A549 (cell line): ENCODE results near the gene RELN. TPM values are rescaled to one million over a fixed set of nuclear protein-coding genes. Genes with fewer than 3 reads are reported as not detected.

Experiments used
- ATAC-seq, 2 experiments: fragments of 200-7000 bp in 1 of 2; fragments of >200 bp in 1 of 2; cut with Nextera tagmentation in 1 of 2; cut with Tn5 transposase in 1 of 2; 3 replicates each; pipeline versions ENCODE4 v1.8.0 to v1.9.1; 2018 to 2020; ENCODE audit warnings: mild to moderate bottlenecking in 1 of 2, moderate library complexity in 1 of 2
- CTCF ChIA-PET: fragments of 300-600 bp; sonication (Branson Sonifier 250); formaldehyde crosslinking; extraction: SDS; loops from one replicate; lab custom pipeline; 2021; ENCODE audit warnings: antibody characterized with exemption, inconsistent platforms; lab: Yijun Ruan, JAX
- POLR2A ChIA-PET: fragments of 350-600 bp; formaldehyde crosslinking; extraction: SDS; loops from one replicate; lab custom pipeline; 2021; ENCODE audit warnings: antibody characterized with exemption, inconsistent platforms; lab: Yijun Ruan, JAX
- DNase-seq, 2 experiments: peaks; one replicate each; pipeline versions ENCODE4 v3.0.0 to v3.0.0-alpha.2; 2011 to 2016; ENCODE audit warnings: low read depth in 1 of 2, low spot score in 1 of 2
- FAIRE-seq: peaks from 2 replicates; lab custom pipeline; 2011; peaks lifted over from hg19 to GRCh38; lab: Jason Lieb, UNC
- H3K27ac ChIP-seq, 2 experiments: fragments of >200 bp; sonication (Bioruptor Twin); formaldehyde crosslinking; 3 replicates each; pipeline ENCODE4 v1.5.1; 2016 to 2017
- H3K4me1 ChIP-seq: fragments of >200 bp; sonication (Bioruptor Twin); formaldehyde crosslinking; 3 replicates; pipeline ENCODE4 v1.6.1; 2016
- H3K4me2 ChIP-seq: fragments of >200 bp; sonication (Bioruptor Twin); formaldehyde crosslinking; 3 replicates; pipeline ENCODE4 v1.6.1; 2016
- H3K4me3 ChIP-seq: fragments of >200 bp; sonication (Bioruptor Twin); formaldehyde crosslinking; 3 replicates; pipeline ENCODE4 v1.5.1; 2016
- H3K9me3 ChIP-seq: fragments of >200 bp; sonication (Bioruptor Twin); formaldehyde crosslinking; 3 replicates; pipeline ENCODE4 v1.6.1; 2016
- BCL3 ChIP-seq: fragments of >200 bp; sonication (Bioruptor Twin); formaldehyde crosslinking; IDR thresholded peaks from 3 replicates; pipeline ENCODE4 v1.6.1; 2016
- BHLHE40 ChIP-seq: IDR thresholded peaks from 2 replicates; pipeline ENCODE4 v1.6.1; 2012; ENCODE audit warnings: low read depth, low read length, inconsistent platforms
- CBX2 ChIP-seq: fragments of 200-600 bp; sonication (generic); IDR thresholded peaks from 2 replicates; pipeline ENCODE4 v1.6.1; 2016; ENCODE audit warnings: low read depth, mild to moderate bottlenecking, borderline replicate concordance
- CBX8 ChIP-seq: fragments of 200-600 bp; sonication (generic); IDR thresholded peaks from 2 replicates; pipeline ENCODE4 v1.6.1; 2016
- CHD4 ChIP-seq: fragments of 200-600 bp; sonication (generic); IDR thresholded peaks from 2 replicates; pipeline ENCODE4 v1.6.1; 2016; ENCODE audit warnings: antibody characterized with exemption, mild to moderate bottlenecking, borderline replicate concordance
- EP300 ChIP-seq, 2 experiments: fragments of >200 bp; sonication (Bioruptor Twin); formaldehyde crosslinking; IDR thresholded peaks; 2 replicates in 1 of 2; 3 replicates in 1 of 2; pipeline ENCODE4 v1.6.1; 2016 to 2017
- FOSL2 ChIP-seq, 2 experiments: fragments of 450-650 bp in 1 of 2; fragments of >200 bp in 1 of 2; sonication (Bioruptor Twin) in 1 of 2; formaldehyde crosslinking; IDR thresholded peaks; 2 replicates each; pipeline versions ENCODE4 v1.5.0 to v1.6.1; 2016 to 2020; ENCODE audit warnings: mild to moderate bottlenecking in 1 of 2, moderate library complexity in 1 of 2
- FOXS1 ChIP-seq: fragments of 250-450 bp; sonication (Bioruptor Pico); IDR thresholded peaks from 2 replicates; pipeline ENCODE4 v1.5.0; 2020; ENCODE audit warnings: mild to moderate bottlenecking, moderate library complexity
- HDAC2 ChIP-seq: fragments of 200-600 bp; sonication (generic); IDR thresholded peaks from 2 replicates; pipeline ENCODE4 v1.6.1; 2016
- HES2 ChIP-seq: fragments of >200 bp; sonication (Bioruptor Twin); formaldehyde crosslinking; IDR thresholded peaks from 2 replicates; pipeline ENCODE4 v1.6.1; 2016
- HEYL ChIP-seq: fragments of 250-450 bp; sonication (Bioruptor Pico); IDR thresholded peaks from 2 replicates; pipeline ENCODE4 v1.8.0; 2021; ENCODE audit warnings: mild to moderate bottlenecking, moderate library complexity
- HOXA7 ChIP-seq: fragments of 250-450 bp; sonication (Bioruptor Pico); IDR thresholded peaks from 2 replicates; pipeline ENCODE4 v1.5.0; 2020; ENCODE audit warnings: mild to moderate bottlenecking, moderate library complexity
- JUNB ChIP-seq: fragments of >200 bp; sonication (Bioruptor Twin); formaldehyde crosslinking; IDR thresholded peaks from 2 replicates; pipeline ENCODE4 v1.6.1; 2016
- KDM1A ChIP-seq: fragments of 200-600 bp; sonication (generic); IDR thresholded peaks from 2 replicates; pipeline ENCODE4 v1.6.1; 2016; ENCODE audit warnings: low read depth, mild to moderate bottlenecking
- KDM5A ChIP-seq: fragments of 200-600 bp; sonication (generic); IDR thresholded peaks from 2 replicates; pipeline ENCODE4 v1.6.1; 2016; ENCODE audit warnings: antibody characterized with exemption, mild to moderate bottlenecking
- NFE2L2 ChIP-seq: fragments of 150-350 bp; conservative IDR thresholded peaks from 2 replicates; pipeline ENCODE4 v1.6.1; 2014; ENCODE audit warnings: low read length
- NR3C1 ChIP-seq: fragments of >200 bp; sonication (Bioruptor Twin); formaldehyde crosslinking; IDR thresholded peaks from 3 replicates; pipeline ENCODE4 v1.6.1; 2017
- RAD21 ChIP-seq, 2 experiments: fragments of >200 bp in 1 of 2; sonication (Bioruptor Twin) in 1 of 2; formaldehyde crosslinking in 1 of 2; IDR thresholded peaks in 1 of 2; conservative IDR thresholded peaks in 1 of 2; 2 replicates in 1 of 2; 3 replicates in 1 of 2; pipeline ENCODE4 v1.6.1; 2012 to 2018; ENCODE audit warnings: inconsistent platforms in 1 of 2
- RARB ChIP-seq: fragments of 250-450 bp; sonication (Bioruptor Pico); IDR thresholded peaks from 2 replicates; pipeline ENCODE4 v1.8.0; 2021; ENCODE audit warnings: mild to moderate bottlenecking, moderate library complexity
- RCOR1 ChIP-seq: fragments of 150-350 bp; IDR thresholded peaks from 2 replicates; pipeline ENCODE4 v1.6.1; 2014; ENCODE audit warnings: antibody characterized with exemption, low read length, low read depth
- REST ChIP-seq: fragments of 200-600 bp; sonication (generic); IDR thresholded peaks from 2 replicates; pipeline ENCODE4 v1.6.1; 2016; ENCODE audit warnings: antibody characterized with exemption, mild to moderate bottlenecking, moderate library complexity
- TP53 ChIP-seq: fragments of 250-450 bp; sonication (Bioruptor Pico); IDR thresholded peaks from 2 replicates; pipeline ENCODE4 v1.5.0; 2021; ENCODE audit warnings: mild to moderate bottlenecking, moderate library complexity
- USF2 ChIP-seq: fragments of 450-650 bp; IDR thresholded peaks from 2 replicates; pipeline ENCODE4 v1.6.1; 2014; ENCODE audit warnings: antibody characterized with exemption
- ZC3H11A ChIP-seq: fragments of 450-650 bp; IDR thresholded peaks from 2 replicates; pipeline ENCODE4 v1.6.1; 2014; ENCODE audit warnings: antibody characterized with exemption, mild to moderate bottlenecking
- ZFP36 ChIP-seq: fragments of 450-650 bp; IDR thresholded peaks from 2 replicates; pipeline ENCODE4 v1.6.1; 2014; ENCODE audit warnings: borderline replicate concordance; ENCODE audit not compliant: partially characterized antibody
- ZSCAN20 ChIP-seq: fragments of 250-450 bp; sonication (Bioruptor Pico); IDR thresholded peaks from 2 replicates; pipeline ENCODE4 v1.8.0; 2022; ENCODE audit warnings: mild to moderate bottlenecking, moderate library complexity
- WGBS: methylation state at CpG from one replicate; pipeline ENCODE4 v1.1.6; 2017; ENCODE audit errors: missing lambda C conversion rate; 5-methylcytosine and 5-hydroxymethylcytosine counted together
- polyA plus RNA-seq, 4 experiments: library from polyadenylated mRNA; depleted of rRNA in 3 of 4; stranded (reverse); fragments of >200 nt; fragmentation: RNase III in 1 of 4; extraction: RNeasy Plus Mini Kit Qiagen cat#74134 plus additional on column Dnase treatment in 1 of 4; gene quantifications; 2 replicates in 3 of 4; 3 replicates in 1 of 4; pipeline ENCODE4 v1.2.3, GENCODE V29; 2011 to 2017

RELN gene
- polyA plus RNA-seq, 2 of the 4 experiments (the other 2 are of a cell fraction) = not detected

GRCh38 chr7:103952408-103952807 lies 37.0 kb downstream of the RELN start:
- Histone ChIP-seq H3K27ac (no peak overlapping the region), H3K4me2 (no peak overlapping the region), H3K9me3 (no peaks in the 10 kb centered on the region), H3K4me1 (no peaks in the 10 kb centered on the region), H3K4me3 (no peak overlapping the region)
- CTCF ChIA-PET = interaction anchor here (1.2 kb wide), 1 partner anchor 29 kb away, joined by 3 read pairs; no protein-coding TSS in a partner anchor
- no peak for FAIRE-seq
- no peak for ATAC-seq
- POLR2A ChIA-PET = no interaction called here
- no peak for DNase-seq
- no peak for TF ChIP-seq HOXA7 (CRISPR knock-in tag)
- TF ChIP-seq FOXS1 (CRISPR knock-in tag) = no peak
- WGBS = 0% methylated on average over 1 of the region's 1 CpG

GRCh38 chr7:103951311-103951710 lies 38.1 kb downstream of the RELN start:
- no peak for DNase-seq
- Histone ChIP-seq H3K4me1 (no peaks in the 10 kb centered on the region), H3K4me3 (no peak overlapping the region), H3K9me3 (no peaks in the 10 kb centered on the region), H3K27ac (no peak overlapping the region), H3K4me2 (no peak overlapping the region)
- ChIA-PET POLR2A (no interaction called here), CTCF (interaction anchor here (0.6 kb wide), 1 partner anchor 13 kb away, joined by 3 read pairs; no protein-coding TSS in a partner anchor)
- no peak for ATAC-seq
- TF ChIP-seq KDM1A = no peak
- no peak for TF ChIP-seq RAD21 (conservative IDR thresholded peaks at IDR 0.05 in 1 of 2, IDR thresholded peaks at IDR 0.05 in 1 of 2)
- TF ChIP-seq CBX2 = no peak
- TF ChIP-seq RCOR1 = no peak
- no peak for TF ChIP-seq HEYL
- no peak for TF ChIP-seq NR3C1
- TF ChIP-seq BHLHE40 = no peak
- no peak for TF ChIP-seq CHD4
- no peak for TF ChIP-seq ZC3H11A
- TF ChIP-seq HES2 = no peak
- no peak for TF ChIP-seq JUNB
- WGBS = 0% methylated on average over 2 of the region's 2 CpGs
- FAIRE-seq = no peak

- DNase-seq = no peak
- H3K4me1 ChIP-seq = no peaks in the 10 kb centered on the region
- H3K9me3 ChIP-seq = no peaks in the 10 kb centered on the region
- H3K4me2 ChIP-seq = no peak overlapping the region
- 26% methylated on average over 7 of the region's 7 CpGs for WGBS
- TF ChIP-seq HDAC2 (no peak), NFE2L2 (no peak)
- ChIA-PET CTCF (no interaction called here), POLR2A (no interaction called here)
- ATAC-seq = no peak
- no peak for FAIRE-seq
- no peak overlapping the region for H3K4me3 ChIP-seq
- H3K27ac ChIP-seq = no peak overlapping the region
These were observed 40.1 kb downstream of the RELN start for GRCh38 chr7:103949374-103949773.

- no peak overlapping the region for H3K4me3 ChIP-seq
- ATAC-seq (no peak), DNase-seq (no peak), FAIRE-seq (no peak)
- TF ChIP-seq FOSL2 (IDR thresholded peaks at IDR 0.05) (no peak), FOSL2 (CRISPR knock-in tag; IDR thresholded peaks at IDR 0.05) (no peak), BCL3 (no peak), USF2 (no peak), TP53 (CRISPR knock-in tag) (no peak), ZSCAN20 (no peak), BHLHE40 (no peak), NFE2L2 (no peak), KDM5A (no peak), REST (no peak), CBX8 (no peak), RARB (CRISPR knock-in tag) (no peak), EP300 (IDR thresholded peaks at IDR 0.05) (no peak), KDM1A (no peak), ZFP36 (no peak), HES2 (no peak), JUNB (no peak)
- POLR2A ChIA-PET = no interaction called here
- H3K27ac ChIP-seq = no peak overlapping the region
- WGBS = 5% methylated on average over 2 of the region's 2 CpGs
- no peak overlapping the region for H3K4me2 ChIP-seq
- no peaks in the 10 kb centered on the region for H3K9me3 ChIP-seq
- CTCF ChIA-PET = no interaction called here
- no peaks in the 10 kb centered on the region for H3K4me1 ChIP-seq
These were observed 42.3 kb downstream of the RELN start for GRCh38 chr7:103947026-103947655.
